GM21825 (cell line): ENCODE data around the gene LNP1.
A peak's percentile ranks its signal among the peaks of the same experiment; 100 is the strongest.
"Not testable (repeated sequence)": the region's sequence is repeated elsewhere in the genome, so short reads cannot be mapped to it uniquely, and the experiment has no call there.

Experiments
- ATAC-seq: cut with Tn5 transposase; IDR thresholded peaks from one replicate; pipeline ENCODE4 v1.9.1; 2021; ENCODE audit warnings: mild to moderate bottlenecking, moderate library complexity; ENCODE audit not compliant: unreplicated experiment

LNP1 gene, protein sequence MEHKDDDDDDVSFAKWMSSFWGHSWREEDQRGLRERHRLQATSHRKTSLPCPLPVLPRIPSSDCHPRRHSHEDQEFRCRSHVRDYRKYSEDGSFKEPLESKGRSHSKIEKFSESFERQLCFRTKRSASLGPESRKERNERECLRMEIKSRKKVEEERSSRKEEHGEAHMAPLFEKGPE

DNA sequence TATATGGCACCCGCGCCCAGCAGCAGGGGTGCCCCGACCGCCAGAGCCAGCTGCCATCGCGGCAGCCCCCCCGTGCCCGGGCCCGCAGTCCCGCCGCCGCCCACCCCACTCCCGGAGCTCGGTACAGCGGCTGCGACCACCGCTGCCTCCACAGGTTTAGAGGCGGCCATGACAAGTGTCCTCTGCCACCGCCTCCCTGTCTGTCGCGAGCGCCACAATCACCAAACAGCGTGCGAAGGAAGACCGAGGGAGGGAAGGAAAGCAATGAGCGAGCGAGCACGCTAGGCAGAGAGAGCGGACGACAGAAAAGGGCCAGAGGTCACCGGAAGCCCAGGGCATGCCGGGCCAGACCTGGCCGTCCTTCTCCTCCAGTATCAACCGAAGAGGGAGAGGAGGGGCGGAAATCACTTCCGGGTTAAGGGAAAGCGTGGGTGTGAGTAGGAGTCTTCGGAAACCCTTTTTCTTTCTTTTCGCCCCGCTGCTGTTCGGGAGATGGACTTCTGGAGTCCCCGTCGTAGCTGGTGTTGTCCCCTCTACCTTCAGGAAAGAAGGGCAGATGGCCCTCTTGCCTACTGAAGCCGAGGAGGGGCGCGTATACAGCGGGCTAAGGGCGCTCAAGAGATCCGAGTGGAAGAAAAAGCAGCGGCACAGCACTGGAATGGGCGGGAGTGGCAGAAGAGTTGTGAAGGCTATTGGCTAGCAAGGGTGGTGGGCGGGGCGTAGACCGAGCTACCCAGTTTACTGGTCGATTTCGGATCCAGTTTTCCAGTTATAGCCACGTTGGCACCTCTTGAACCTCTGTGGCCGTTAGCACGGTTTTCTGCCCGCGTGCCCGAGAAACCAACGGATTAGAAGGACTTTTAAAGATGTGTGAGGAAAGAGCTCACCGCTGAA lies at the start of gene LNP1, which contains the start of gene TOMM70:
LNP1 (plus strand) TSS at position 760 of the 894 bp plus-strand sequence. CDS start 28,191 bp downstream, outside the sequence.
TOMM70 (minus strand) TSS at position 310 of the 894 bp plus-strand sequence; CDS start at position 170, 140 bp downstream.
- ATAC-seq, result peak; percentile 89

DNA sequence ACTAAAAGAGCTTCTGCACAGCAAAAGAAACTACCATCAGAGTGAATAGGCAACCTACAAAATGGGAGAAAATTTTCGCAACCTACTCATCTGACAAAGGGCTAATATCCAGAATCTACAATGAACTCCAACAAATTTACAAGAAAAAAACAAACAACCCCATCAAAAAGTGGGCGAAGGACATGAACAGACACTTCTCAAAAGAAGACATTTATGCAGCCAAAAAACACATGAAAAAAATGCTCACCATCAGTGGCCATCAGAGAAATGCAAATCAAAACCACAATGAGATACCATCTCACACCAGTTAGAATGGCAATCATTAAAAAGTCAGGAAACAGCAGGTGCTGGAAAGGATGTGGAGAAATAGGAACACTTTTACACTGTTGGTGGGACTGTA lies 49.6 kb upstream of the LNP1 start:
- ATAC-seq, result not testable (repeated sequence)

DNA sequence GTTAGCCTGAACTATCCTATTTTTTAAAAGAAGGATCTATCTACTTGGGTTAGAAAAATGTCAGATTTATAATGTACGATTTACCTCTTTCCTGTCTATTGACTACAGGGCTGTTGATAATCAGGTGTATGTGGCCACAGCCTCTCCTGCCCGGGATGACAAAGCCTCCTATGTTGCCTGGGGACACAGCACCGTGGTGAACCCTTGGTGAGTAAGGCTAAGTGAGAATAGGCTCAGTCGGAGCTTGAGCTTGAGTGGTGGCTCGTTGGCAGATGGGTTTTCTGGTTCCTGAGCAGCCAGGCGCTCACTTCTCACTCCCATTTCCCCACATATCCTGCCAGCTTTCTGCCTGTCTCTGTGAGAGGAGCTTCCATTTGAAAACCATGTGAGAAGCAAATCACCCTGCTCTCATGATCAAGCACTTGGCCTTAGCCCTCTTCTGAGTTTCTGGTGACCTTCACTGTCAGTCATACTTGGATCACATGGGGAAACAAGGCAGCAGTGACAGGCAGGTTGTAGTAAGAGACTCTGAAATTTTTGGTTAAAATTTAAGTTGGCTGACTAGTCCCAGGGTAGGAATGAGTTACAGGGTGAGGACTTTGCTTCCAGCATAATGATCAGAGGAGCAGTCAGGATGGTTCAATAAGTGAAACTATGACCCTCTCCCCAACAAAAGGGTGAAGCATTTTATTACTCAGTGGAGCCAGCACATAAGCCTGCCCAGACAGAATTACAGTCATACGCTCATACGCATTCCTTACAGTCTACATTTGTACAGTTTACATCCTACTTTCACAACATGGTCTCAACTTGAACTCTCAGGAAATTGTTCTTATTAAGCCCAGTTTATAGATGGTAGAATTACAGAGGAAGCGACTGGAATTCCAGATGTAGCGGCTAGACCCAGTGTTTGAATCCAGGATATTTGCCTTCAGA lies 48.8 kb upstream of the LNP1 start:
- ATAC-seq, result no peak

DNA sequence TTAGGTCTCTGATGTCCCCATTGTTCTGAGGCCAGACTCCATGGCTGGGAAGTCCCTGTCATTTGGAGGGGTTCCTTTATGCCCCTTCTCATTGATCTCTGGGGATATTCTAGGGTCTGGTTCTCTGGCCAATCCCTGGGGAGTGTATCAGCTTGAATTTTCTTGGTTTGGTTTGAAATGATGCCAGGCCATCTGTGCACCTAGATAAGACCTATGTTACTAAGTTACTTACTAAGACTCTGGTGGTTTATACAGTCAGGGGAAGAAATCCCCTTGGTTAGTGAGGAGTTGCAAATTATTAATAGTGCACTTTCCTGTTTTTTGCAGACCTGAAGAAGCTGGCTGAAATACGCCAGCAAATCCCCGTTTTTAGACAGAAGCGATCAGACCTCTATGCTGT lies 46.5 kb upstream of the LNP1 start:
- peak; percentile 59 for ATAC-seq

DNA sequence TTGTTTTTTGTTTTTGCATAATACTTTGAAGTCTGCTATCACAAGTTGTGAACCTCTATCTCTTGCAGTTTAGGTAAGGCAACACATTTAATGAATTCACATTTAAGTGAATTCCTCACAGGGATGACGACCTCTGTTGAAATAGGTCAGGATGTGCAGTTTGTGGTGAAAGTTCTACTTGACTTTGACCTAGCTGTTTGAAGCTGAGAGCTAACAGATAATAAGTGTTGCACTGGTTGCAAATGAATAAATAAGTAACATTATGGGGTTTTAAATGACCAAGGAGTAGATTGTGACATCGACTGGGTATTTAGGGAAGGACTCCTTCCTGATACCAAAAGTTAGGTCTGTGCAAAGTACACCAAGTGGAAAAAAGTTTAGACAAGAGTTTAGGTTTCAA lies 42.9 kb upstream of the LNP1 start:
- ATAC-seq, result no peak

DNA sequence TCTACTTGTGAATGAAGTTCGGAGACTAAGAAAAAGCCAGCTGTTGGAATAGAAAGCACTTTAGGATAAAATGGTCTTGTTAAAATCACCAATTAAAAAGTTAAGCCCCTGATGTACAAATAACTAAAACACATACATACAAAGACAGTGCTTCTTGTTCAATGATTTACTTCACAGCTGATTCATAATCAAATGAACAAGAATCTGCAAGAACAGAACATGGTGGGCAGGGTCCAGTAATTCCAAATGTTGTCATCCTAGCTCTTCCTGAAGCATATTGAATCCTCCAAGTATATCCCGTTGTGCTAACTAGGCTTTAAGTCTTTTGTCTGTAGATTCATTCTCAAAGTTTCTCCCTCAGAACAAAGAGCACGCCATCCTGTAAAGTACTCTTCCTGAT lies 42.3 kb upstream of the LNP1 start:
- no peak for ATAC-seq

DNA sequence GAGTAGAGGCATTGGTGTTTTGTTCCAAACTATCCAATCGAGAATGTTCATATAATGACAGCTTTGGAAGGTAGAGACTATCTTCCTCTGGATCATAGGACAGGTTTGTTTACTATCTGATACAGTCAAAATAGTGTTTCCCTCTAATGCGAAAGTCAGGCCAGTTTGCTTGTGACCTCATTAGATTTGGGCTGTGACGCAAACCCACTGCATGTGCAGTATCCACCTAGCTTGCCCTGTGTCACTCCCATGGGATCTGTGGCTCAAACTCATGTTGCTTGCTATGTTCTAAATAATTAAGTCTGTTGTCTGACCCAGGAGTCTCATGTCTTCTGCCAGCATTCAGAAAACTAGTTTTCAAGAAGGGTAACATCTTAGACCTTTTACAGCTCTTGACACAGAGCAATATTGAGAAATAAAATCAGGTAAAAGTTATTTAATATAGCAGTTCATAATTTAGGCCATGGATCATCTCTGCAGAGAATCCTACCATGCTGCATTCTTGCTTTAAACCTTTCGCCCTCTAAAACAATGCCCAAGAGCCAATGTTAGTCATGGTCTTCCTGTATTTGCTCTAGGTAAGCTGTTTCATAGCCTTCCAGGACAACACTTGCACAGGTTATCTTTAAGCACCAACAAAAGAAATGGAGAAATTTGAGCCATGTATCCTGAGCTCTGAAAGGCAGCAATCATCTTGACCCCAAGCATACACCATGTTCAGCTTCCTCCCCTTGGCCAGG lies 40.4 kb upstream of the LNP1 start:
- ATAC-seq, result no peak

DNA sequence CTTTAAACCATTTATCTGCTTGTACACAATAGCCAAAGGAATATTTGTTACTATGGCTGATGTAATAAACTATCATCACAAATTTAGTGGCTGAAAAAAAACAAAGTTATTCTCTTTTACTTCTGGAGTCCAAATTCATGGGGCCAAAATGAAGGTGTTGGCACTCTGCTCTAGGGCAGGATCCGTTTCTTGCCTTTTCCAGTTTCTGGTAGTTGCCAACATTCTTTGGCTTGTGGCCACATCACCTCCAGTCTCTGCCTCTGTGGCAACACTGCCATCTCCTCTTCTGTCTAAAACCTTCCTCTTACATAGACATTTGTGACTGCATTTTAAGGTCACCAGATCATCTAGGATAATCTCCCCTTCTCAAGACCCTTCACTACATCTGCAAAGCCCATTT lies 39.4 kb upstream of the LNP1 start:
- no peak for ATAC-seq

DNA sequence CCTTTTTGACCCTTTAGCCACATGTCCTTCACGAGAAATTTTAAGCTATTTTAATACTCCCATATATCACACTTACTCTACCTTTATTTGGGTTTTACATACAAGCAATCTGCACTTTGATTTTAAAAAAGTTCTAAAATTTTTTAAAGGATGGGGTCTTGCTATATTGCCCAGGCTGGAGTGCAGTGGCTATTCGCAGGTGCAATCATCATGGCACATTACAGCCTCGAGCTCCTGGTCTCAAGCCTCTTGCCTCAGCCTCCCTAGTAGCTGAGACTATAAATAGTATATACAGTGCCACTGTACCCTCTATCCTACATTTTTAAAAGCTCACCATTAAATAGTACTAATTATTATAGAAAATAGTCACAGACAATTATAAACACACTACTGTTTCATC lies 36.9 kb upstream of the LNP1 start:
- ATAC-seq, result no peak

DNA sequence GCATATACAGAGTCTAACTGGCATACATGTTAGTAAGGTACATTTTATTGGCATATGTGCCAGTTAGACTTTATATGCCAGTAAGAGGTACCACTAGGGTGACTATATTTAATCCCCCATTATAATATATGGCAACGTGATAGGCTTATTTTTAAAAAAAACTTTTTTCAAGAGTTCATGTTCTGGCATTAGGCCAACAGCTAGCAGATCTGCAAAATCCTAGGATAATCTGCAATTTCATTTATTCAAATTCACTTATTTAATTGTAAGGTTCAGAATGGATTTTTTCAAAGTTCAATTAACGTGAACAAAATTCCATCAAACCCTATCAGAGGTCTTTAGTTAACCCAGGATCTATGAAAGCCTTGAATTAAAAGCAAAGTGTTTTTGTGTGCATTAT lies 34.9 kb upstream of the LNP1 start:
- no peak for ATAC-seq

DNA sequence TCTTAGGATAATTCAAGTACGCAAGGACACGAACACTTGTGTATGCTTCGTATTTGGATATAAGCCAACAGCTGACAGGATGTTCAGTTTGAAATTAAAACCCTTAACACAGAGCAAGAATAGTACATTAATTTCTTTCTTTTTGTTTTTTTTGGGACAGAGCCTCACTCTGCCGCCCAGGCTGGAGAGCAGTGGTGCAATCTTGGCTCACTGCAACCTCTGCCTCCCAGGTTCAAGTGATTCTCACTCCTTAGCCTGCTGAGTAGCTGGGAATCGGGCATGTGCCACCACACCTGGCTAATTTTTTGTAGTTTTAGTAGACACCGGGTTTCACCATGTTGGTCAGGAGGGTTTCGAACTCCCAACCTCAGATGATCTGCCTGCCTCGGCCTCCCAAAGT lies 32.9 kb upstream of the LNP1 start:
- no peak for ATAC-seq

DNA sequence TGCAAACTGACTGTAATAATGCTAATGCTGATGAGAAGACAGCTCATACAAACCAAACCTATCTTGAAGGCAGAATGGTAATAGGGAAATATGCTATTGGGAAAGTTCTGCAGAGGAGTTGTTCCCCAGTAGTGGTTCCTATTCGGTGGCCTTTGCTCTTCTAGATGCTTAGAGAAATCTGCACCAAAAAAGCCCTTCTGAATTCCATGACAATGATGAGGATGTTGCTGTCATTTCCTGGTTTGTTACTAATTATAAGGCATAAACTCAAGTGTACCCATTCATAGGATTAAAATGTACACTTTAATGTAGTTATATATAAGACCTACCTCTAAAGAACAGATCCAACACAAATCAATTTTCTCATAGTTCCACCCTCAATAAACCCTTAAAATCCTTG lies 30.6 kb upstream of the LNP1 start:
- no peak for ATAC-seq

DNA sequence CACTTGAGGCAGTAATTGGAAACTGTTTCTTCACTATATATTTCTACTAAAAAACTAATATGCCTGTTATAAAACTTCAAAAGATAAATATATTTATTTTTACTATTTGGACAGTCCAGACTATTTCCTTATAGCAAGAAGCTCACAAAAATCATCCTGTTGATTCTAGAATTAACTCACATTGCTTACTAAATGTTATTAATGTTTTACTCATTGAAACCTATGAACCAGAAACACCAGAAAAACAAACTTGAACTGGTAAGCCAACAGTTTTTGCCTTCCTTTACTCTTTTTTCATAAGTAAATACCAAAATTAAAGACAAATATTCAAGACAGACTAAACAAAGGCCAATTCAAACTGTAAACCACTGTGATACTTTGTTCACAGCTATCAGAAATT lies 26.8 kb upstream of the LNP1 start:
- ATAC-seq, result no peak

DNA sequence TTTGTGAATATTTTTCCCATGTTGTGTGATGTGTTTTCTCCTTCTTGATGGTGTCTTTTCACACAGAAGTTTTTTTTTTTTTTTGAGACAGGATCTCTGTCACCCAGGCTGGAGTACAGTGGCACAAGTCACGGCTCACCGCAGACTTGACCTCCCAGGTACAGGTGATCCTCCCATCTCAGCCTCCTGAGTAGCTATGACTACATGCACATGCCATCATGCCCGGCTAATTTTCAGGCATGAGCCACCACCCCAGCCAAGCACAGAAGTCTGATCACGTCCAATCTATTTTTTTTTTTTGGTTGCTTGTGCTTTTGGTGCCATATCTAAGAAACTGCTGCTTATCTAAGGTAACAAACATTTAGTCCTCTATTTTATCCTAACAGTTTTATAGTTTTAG lies 25.0 kb upstream of the LNP1 start:
- no peak for ATAC-seq

DNA sequence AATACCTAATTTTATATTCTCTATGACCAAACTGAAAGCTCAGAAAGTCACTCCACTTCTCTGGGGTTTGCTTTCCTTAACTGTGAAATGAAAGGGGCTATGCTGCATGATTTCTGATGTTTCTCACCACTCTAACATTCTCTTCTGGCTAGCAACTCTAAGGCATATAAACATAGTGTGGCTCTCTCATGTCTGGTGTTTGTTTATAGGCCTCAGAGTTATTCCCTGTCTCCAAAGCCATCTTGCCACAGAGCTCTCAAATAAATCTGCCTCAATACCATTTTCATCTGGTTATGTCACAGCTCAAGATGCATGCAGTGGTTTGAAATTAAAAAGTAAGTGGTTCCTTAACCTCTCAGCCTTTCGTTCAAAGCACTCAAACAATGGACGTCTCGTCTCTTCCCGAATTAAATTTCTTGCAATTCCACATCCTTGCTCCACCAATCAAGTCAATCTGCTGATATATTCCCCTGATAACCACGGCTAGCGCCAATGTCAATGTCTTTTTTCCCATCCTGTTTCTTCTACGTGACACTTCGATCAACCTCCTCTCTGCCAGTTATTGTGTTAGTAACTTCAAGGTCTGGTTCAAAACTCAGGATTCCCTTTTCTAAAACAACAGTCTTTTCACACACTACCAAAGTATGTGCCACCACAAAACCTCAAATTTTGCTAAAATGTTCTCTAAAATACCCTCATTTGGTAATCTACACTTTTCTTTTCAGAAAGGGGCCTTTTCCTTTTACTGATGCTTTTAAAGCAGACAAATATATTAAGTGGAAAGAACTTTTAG lies 16.4 kb upstream of the LNP1 start:
- no peak for ATAC-seq

DNA sequence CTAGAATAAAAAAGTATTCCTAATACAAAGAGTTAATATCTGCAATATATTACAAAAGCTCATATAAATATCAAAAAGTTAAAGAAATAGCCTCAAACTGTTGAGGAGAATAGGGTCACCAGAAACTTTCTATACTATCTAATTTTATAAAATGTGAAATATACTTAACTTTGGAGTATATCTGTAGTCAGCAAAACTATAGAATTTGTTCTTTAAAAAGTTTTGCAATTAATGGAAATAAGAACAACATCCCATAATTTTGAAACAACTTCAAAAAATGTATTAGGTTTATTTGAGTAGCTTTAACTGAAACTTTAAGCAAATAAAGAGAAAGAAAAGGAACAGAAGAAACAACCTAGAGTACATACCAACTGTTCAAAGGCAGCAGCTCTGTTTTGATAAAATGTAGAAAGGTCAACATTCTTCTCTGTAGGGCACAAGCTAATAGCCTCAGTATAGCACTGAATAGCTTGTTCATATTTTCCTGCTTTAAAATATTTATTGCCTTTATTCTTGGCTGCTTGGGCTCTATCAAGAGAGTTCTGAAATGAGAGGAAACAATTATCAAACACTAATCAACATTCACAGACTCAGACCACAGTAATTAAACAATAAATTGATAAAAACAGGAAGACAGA lies 14.8 kb upstream of the LNP1 start:
- no peak for ATAC-seq

DNA sequence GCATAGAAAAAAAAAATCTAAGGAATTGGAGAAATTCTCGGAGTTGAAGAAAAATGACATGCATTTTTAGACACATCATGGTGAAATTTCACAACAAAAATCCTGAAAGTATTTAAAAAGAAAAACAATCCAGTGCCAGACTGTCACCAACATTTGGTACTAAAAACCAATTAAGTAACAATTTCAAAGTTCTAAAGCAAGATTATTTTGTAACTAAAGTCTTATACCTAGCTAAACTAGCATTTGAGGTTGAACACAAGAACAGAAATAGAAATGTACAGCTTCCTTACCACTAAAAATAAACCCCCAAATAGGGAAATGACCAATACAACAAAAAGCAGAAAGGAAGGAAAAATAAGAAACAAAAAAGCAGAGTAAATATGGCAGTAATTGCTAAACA lies 12.3 kb upstream of the LNP1 start:
- ATAC-seq, result no peak

DNA sequence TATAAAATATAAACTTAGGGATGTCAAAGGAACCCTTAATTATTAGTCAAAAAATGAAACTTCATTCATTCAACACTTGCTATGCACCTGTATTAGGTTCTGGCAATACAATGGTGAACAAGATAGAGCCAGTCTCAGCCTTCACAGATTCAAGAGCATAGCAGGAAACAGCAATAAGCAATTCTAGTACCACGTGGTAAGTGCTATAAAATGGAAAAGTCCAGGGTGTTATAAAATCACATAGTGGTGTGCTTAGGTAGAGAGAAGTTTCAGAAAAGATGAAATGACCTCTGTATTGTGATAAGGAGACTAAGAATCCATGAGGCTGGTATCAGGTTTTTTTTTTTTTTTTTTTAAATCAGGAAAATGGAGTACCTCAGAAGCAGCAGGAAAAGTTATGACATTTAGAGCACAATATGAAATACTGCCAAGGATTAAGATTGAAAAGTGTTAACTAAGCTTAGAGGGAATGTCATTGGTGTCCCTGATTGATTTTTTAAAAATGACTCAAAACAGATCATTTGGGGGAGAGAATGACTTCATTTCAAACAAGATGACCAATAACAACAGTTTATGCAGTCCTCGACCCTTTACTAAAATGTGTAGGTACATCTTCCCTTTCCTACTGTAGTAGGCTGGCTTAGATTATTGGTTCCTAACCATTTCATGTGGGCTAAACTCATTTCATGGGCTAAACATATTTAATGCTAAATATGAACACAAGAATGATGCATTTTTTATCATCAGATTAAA lies 5.5 kb upstream of the LNP1 start:
- ATAC-seq, result no peak

DNA sequence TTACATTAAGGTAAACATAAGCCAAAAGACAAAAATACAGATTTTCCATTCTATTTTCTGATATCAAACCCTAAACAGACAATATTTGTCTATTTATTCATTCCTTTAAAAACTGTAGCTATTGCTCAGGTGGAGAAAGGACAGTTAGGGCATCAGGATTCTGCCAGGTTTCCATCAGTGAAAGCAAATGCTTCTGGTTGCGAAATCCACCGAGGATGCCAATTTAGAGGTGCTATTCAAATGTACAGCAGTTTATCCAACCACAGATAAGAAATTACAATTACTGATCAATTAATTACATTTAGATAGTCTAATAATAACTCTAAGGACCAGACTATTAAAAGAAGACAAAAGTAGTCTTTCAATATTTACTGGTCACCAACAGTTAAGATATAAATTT lies 4.4 kb upstream of the LNP1 start:
- ATAC-seq, result no peak
